DOHH2 (cell line): Measurements from ENCODE around the gene PLA2G6.

ENCODE experiments used
- H3F3A ChIP-seq: fragments of 200-600 bp; sonication (generic), shearing (Covaris generic); 2 replicates; pipeline ENCODE4 v1.6.0; 2016; ENCODE audit warnings: antibody characterized with exemption, mild to moderate bottlenecking; ENCODE audit not compliant: control insufficient read depth, insufficient read depth
- H3K27ac ChIP-seq: fragments of 200-600 bp; sonication (generic); 2 replicates; pipeline ENCODE4 v1.5.1; 2014; ENCODE audit warnings: low read depth, mild to moderate bottlenecking, low read length, moderate library complexity
- H3K27me3 ChIP-seq: fragments of 200-600 bp; sonication (generic); 2 replicates; pipeline ENCODE4 v1.6.1; 2014; ENCODE audit warnings: mild to moderate bottlenecking, low read length, mixed read lengths; ENCODE audit not compliant: control insufficient read depth
- H3K36me3 ChIP-seq: fragments of 200-600 bp; sonication (generic); 2 replicates; pipeline ENCODE4 v1.6.1; 2014; ENCODE audit warnings: mild to moderate bottlenecking, low read length, moderate library complexity, mixed read lengths; ENCODE audit not compliant: control insufficient read depth
- H3K4me1 ChIP-seq: fragments of 200-600 bp; sonication (generic); 2 replicates; pipeline ENCODE4 v1.6.1; 2014; ENCODE audit warnings: mild to moderate bottlenecking, low read length, mixed read lengths; ENCODE audit not compliant: control insufficient read depth
- H3K4me2 ChIP-seq: fragments of 200-600 bp; sonication (generic); 2 replicates; pipeline ENCODE4 v1.6.0; 2014; ENCODE audit warnings: mild to moderate bottlenecking, low read length, moderate library complexity
- H3K4me3 ChIP-seq: fragments of 200-600 bp; sonication (generic); 2 replicates; pipeline ENCODE4 v1.5.1; 2014; ENCODE audit warnings: mild to moderate bottlenecking, low read length, mixed read lengths
- H3K79me2 ChIP-seq: fragments of 200-600 bp; sonication (generic); 2 replicates; pipeline ENCODE4 v1.6.1; 2014; ENCODE audit warnings: mild to moderate bottlenecking, low read length, mixed read lengths; ENCODE audit not compliant: control insufficient read depth
- H3K9me2 ChIP-seq: fragments of 200-600 bp; sonication (generic); replicated peaks from 2 replicates; pipeline ENCODE4 v1.6.1; 2014; ENCODE audit warnings: mild to moderate bottlenecking, low read length, mixed read lengths; ENCODE audit not compliant: control insufficient read depth
- H3K9me3 ChIP-seq: fragments of 200-600 bp; sonication (generic); 2 replicates; pipeline ENCODE4 v1.6.1; 2014; ENCODE audit warnings: antibody characterized with exemption, low read length, mixed read lengths; ENCODE audit not compliant: control insufficient read depth, insufficient read depth
- H4K20me1 ChIP-seq: fragments of 200-600 bp; sonication (generic); 2 replicates; pipeline ENCODE4 v1.6.0; 2014; ENCODE audit warnings: low read depth, mild to moderate bottlenecking, antibody characterized with exemption, low read length, moderate library complexity; ENCODE audit not compliant: control insufficient read depth, insufficient read depth
- EZH2phosphoT487 ChIP-seq: fragments of 200-600 bp; sonication (generic); IDR thresholded peaks from 2 replicates; pipeline ENCODE4 v1.6.1; 2017; ENCODE audit warnings: borderline replicate concordance, mild to moderate bottlenecking, antibody characterized with exemption, low read length, moderate library complexity, mixed read lengths
- TF ChIP-seq, protein P1 (sequence below): fragments of 200-600 bp; sonication (generic); IDR thresholded peaks from one replicate; pipeline ENCODE4 v1.5.1; 2014; ENCODE audit warnings: antibody characterized with exemption, mild to moderate bottlenecking, low read depth, low read length; ENCODE audit not compliant: poor library complexity, severe bottlenecking

The PLA2G6 gene

DNA sequence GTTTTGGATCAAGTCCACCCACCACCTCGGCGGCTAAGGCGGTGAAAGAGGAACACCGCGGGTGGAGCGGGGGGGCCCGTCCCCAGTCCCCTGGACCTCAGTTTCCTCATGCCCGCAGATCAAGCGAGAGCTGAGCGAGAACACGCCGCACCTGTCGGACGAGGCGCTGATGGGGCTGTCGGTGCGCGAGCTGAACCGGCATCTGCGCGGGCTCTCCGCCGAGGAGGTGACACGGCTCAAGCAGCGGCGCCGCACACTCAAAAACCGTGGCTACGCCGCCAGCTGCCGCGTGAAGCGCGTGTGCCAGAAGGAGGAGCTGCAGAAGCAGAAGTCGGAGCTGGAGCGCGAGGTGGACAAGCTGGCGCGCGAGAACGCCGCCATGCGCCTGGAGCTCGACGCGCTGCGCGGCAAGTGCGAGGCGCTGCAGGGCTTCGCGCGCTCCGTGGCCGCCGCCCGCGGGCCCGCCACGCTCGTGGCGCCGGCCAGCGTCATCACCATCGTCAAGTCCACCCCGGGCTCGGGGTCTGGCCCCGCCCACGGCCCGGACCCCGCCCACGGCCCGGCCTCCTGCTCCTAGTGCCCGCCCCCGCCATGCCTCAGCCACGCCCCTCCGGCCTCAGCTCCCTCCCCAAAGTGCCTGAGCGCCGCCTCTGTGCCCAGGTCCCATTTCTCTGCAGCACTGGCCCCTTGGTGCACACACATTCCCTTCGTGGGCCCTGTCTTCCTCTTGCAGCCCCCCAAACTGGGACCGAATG lies 32.8 kb upstream of the PLA2G6 start:
- Histone ChIP-seq H3K27ac (no peak overlapping the region), H3K9me2 (no peaks in the 10 kb centered on the region), H3K4me1 (no peaks in the 10 kb centered on the region), H3K4me2 (no peak overlapping the region), H3K79me2 (no peaks in the 10 kb centered on the region), H4K20me1 (no peaks in the 10 kb centered on the region), H3F3A (no peaks in the 10 kb centered on the region; the same call in 1 of the 2 replicates), H3K27me3 (no peaks in the 10 kb centered on the region), H3K36me3 (no peaks in the 10 kb centered on the region), H3K4me3 (no peak overlapping the region), H3K9me3 (no peaks in the 10 kb centered on the region)
- no peak for TF ChIP-seq EZH2phosphoT487
- TF ChIP-seq, protein P1, sequence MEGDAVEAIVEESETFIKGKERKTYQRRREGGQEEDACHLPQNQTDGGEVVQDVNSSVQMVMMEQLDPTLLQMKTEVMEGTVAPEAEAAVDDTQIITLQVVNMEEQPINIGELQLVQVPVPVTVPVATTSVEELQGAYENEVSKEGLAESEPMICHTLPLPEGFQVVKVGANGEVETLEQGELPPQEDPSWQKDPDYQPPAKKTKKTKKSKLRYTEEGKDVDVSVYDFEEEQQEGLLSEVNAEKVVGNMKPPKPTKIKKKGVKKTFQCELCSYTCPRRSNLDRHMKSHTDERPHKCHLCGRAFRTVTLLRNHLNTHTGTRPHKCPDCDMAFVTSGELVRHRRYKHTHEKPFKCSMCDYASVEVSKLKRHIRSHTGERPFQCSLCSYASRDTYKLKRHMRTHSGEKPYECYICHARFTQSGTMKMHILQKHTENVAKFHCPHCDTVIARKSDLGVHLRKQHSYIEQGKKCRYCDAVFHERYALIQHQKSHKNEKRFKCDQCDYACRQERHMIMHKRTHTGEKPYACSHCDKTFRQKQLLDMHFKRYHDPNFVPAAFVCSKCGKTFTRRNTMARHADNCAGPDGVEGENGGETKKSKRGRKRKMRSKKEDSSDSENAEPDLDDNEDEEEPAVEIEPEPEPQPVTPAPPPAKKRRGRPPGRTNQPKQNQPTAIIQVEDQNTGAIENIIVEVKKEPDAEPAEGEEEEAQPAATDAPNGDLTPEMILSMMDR = no peak

DNA sequence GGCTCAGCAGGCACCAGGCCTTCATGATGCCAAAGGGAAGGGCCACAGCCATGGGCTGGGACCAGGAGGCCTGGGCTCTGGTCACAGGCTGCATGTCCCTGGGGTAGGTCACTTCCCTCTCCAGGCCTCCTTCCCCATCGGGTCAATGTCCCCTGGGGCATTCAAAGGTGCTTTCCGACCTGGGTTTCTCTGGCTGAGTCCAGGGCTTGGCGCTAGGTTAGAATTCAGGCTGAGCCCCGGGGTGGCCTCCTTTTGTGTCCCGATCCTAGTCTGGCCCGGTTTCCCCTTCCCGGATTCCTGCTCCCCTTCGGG lies 32.3 kb upstream of the PLA2G6 start:
- Histone ChIP-seq H4K20me1 (no peaks in the 10 kb centered on the region), H3K27ac (no peak overlapping the region), H3K79me2 (no peaks in the 10 kb centered on the region)

DNA sequence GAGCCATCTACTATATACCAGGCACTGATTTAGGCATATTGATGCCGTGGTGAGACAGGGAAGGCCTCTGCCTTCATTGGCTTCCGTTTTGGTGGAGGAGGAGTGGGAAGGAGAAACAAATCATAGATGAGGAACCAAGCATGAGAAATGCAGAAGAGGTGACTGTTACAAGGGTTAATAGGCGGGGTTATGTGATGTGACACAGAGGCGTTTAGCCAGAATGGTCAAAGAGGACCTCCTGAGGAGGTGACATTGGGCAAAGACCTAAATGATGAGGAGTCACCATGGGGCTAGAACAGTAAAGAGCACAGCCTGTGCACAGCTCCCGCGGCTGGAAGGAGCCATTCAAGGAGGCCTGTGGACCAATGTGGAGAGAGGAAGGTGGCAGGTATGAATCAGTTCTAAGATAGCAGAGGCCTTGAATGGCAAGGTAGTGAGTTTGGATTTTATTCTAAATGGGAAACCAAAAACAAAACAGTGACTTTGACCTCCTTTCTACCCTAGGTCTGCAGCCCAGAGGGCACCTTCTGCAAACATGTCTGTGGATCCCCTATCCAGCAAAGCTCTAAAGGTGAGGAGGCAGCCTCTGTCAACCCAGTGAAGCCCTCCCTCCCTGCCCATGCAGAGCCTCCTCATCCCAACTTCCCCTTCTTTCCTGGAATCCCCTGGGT lies 31.8 kb upstream of the PLA2G6 start:
- Histone ChIP-seq H3K27me3 (no peaks in the 10 kb centered on the region), H3K4me2 (no peak overlapping the region), H4K20me1 (no peaks in the 10 kb centered on the region), H3K79me2 (no peaks in the 10 kb centered on the region), H3F3A (no peaks in the 10 kb centered on the region; the same call in 1 of the 2 replicates), H3K36me3 (no peaks in the 10 kb centered on the region), H3K4me1 (no peaks in the 10 kb centered on the region), H3K4me3 (no peak overlapping the region), H3K27ac (no peak overlapping the region), H3K9me2 (no peaks in the 10 kb centered on the region), H3K9me3 (no peaks in the 10 kb centered on the region)
- TF ChIP-seq, protein P1 = no peak
- no peak for TF ChIP-seq EZH2phosphoT487

More for the DNA sequence above, 32.3 kb upstream of the PLA2G6 start:
- H3K9me3 ChIP-seq = no peaks in the 10 kb centered on the region
- H3K4me2 ChIP-seq = no peak overlapping the region
- H3F3A ChIP-seq = no peaks in the 10 kb centered on the region; the same call in 1 of the 2 replicates
- TF ChIP-seq, protein P1 = no peak
- no peak for TF ChIP-seq EZH2phosphoT487
- H3K4me3 ChIP-seq = no peak overlapping the region
- no peaks in the 10 kb centered on the region for H3K36me3 ChIP-seq
- no peaks in the 10 kb centered on the region for H3K27me3 ChIP-seq
- H3K9me2 ChIP-seq = no peaks in the 10 kb centered on the region
- no peaks in the 10 kb centered on the region for H3K4me1 ChIP-seq
